Panc1 (cell line): ENCODE results near the gene TMEM108. TPM values are rescaled to one million over a fixed set of nuclear protein-coding genes. Genes with fewer than 3 reads are reported as not detected.

Source experiments
- ATAC-seq: fragments of 200-7000 bp; cut with Tn5 transposase; 2 replicates; pipeline ENCODE4 v1.9.1; 2020; ENCODE audit warnings: mild to moderate bottlenecking, moderate library complexity
- BruUV-seq: library from RNA; stranded (reverse); fragments of 400-500 nt; replicated peaks from 2 replicates; lab custom pipeline; 2021; lab: Mats Ljungman, UMichigan
- CTCF ChIA-PET: fragments of 300-600 bp; sonication (Branson Sonifier 250); formaldehyde crosslinking; loops from one replicate; lab custom pipeline; 2022; ENCODE audit warnings: antibody characterized with exemption; lab: Charles Lee
- POLR2A ChIA-PET: fragments of 300-600 bp; sonication (Branson Sonifier 250); formaldehyde crosslinking; loops from one replicate; lab custom pipeline; 2022; ENCODE audit warnings: antibody characterized with exemption; lab: Charles Lee
- DNase-seq: peaks from one replicate; pipeline ENCODE4 v3.0.0-alpha.2; 2010; ENCODE audit warnings: low read depth, low spot score
- H3K27ac ChIP-seq: 2 replicates; pipeline ENCODE4 v1.5.1; 2011; ENCODE audit warnings: mild to moderate bottlenecking, low read length, inconsistent platforms
- H3K27me3 ChIP-seq: fragments of 200-500 bp; sonication (Bioruptor generic); 2 replicates; pipeline ENCODE4 v1.6.0; 2014; ENCODE audit warnings: low read length, inconsistent platforms; ENCODE audit not compliant: control insufficient read depth, insufficient read depth
- H3K36me3 ChIP-seq: fragments of 200-500 bp; sonication (Bioruptor generic); 2 replicates; pipeline ENCODE4 v1.5.1; 2014; ENCODE audit warnings: inconsistent platforms, mild to moderate bottlenecking, low read length, moderate library complexity; ENCODE audit not compliant: control insufficient read depth, insufficient read depth
- H3K4me1 ChIP-seq: 2 replicates; pipeline ENCODE4 v1.5.1; 2011; ENCODE audit warnings: inconsistent platforms, mild to moderate bottlenecking, low read length, moderate library complexity; ENCODE audit not compliant: control insufficient read depth, insufficient read depth
- H3K4me3 ChIP-seq, 2 experiments: 2 replicates each; pipeline ENCODE4 v1.5.1; 2011 to 2012; ENCODE audit warnings: low read depth in 2 of 2, low read length in 2 of 2, mild to moderate bottlenecking in 2 of 2, inconsistent platforms in 1 of 2, moderate library complexity in 1 of 2
- H3K9me3 ChIP-seq: fragments of 200-500 bp; sonication (Bioruptor generic); 2 replicates; pipeline ENCODE4 v1.5.1; 2014; ENCODE audit warnings: low read depth, mild to moderate bottlenecking, inconsistent platforms, low read length, moderate library complexity; ENCODE audit not compliant: control insufficient read depth, insufficient read depth
- CTCF ChIP-seq: fragments of 450-650 bp; IDR thresholded peaks from 2 replicates; pipeline ENCODE4 v1.5.1; 2017; ENCODE audit warnings: mild to moderate bottlenecking
- POLR2AphosphoS5 ChIP-seq: IDR thresholded peaks from 2 replicates; pipeline ENCODE4 v1.6.1; 2012; ENCODE audit warnings: mild to moderate bottlenecking, low read depth, low read length, moderate library complexity
- SIN3A ChIP-seq: IDR thresholded peaks from 2 replicates; pipeline ENCODE4 v1.6.1; 2012; ENCODE audit warnings: low read depth, mild to moderate bottlenecking, low read length, moderate library complexity, borderline replicate concordance; ENCODE audit not compliant: insufficient read depth
- TCF7L2 ChIP-seq: IDR thresholded peaks from 2 replicates; pipeline ENCODE4 v1.6.1; 2011; ENCODE audit warnings: mild to moderate bottlenecking, low read depth, low read length, inconsistent platforms
- in situ Hi-C: cut with HindIII; loops from 2 replicates; pipeline ENCODE4 v1.10.0; 2016; ENCODE audit warnings: low sequenced_read_pairs, low pct_unique_long_range_greater_than_20kb
- intact Hi-C: fragments of 100-400 bp; cut with micrococcal nuclease; formaldehyde crosslinking; loops from one replicate; pipeline ENCODE4 v1.10.0; 2022; ENCODE audit not compliant: unreplicated experiment
- total RNA-seq: library from RNA; stranded (reverse); gene quantifications from one replicate; pipeline ENCODE4 v1.2.1, GENCODE V29; 2021; ENCODE audit not compliant: unreplicated experiment
- TF ChIP-seq, protein P1 (sequence below), 2 experiments: IDR thresholded peaks; 2 replicates each; pipeline ENCODE4 v1.6.1; 2011 to 2012; ENCODE audit warnings: low read depth in 2 of 2, control low read depth in 1 of 2, low read length in 1 of 2, mild to moderate bottlenecking in 1 of 2, moderate library complexity in 1 of 2; ENCODE audit not compliant: insufficient read depth in 1 of 2

Gene TMEM108
- total RNA-seq, 1 experiment from 2014 or later: 0.41 TPM

DNA sequence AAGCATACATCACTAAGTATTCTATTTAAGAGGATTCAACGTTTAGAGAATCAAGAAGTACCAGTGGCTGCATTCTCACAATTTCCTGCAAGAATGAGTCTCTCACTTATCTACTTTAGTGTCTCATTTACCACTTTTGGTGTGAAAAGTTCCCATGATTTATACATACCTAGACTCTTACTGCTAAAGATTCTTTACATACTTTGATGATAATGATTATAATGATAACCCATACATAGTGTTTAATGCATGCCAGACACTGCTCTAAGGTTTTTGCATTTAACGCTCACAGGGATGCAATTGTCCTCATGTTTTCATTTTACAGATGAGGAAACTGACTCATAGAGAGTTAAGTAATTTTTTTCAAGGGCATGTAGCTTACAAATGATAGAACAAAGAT, 133.6 kb downstream of the TMEM108 start:
- Histone ChIP-seq H3K9me3 (no peaks in the 10 kb centered on the region), H3K4me1 (no peaks in the 10 kb centered on the region), H3K4me3 (no peak overlapping the region), H3K27me3 (no peaks in the 10 kb centered on the region), H3K27ac (no peak overlapping the region), H3K36me3 (no peaks in the 10 kb centered on the region)
- no TSS peak for BruUV-seq
- ChIA-PET CTCF (no interaction called here), POLR2A (no interaction called here)
- DNase-seq (no peak), ATAC-seq (no peak)
- in situ Hi-C loops (no loop called here), intact Hi-C loops (no loop called here)
- TF ChIP-seq SIN3A (no peak), TCF7L2 (no peak), CTCF (no peak), POLR2AphosphoS5 (no peak)
- TF ChIP-seq, protein P1, sequence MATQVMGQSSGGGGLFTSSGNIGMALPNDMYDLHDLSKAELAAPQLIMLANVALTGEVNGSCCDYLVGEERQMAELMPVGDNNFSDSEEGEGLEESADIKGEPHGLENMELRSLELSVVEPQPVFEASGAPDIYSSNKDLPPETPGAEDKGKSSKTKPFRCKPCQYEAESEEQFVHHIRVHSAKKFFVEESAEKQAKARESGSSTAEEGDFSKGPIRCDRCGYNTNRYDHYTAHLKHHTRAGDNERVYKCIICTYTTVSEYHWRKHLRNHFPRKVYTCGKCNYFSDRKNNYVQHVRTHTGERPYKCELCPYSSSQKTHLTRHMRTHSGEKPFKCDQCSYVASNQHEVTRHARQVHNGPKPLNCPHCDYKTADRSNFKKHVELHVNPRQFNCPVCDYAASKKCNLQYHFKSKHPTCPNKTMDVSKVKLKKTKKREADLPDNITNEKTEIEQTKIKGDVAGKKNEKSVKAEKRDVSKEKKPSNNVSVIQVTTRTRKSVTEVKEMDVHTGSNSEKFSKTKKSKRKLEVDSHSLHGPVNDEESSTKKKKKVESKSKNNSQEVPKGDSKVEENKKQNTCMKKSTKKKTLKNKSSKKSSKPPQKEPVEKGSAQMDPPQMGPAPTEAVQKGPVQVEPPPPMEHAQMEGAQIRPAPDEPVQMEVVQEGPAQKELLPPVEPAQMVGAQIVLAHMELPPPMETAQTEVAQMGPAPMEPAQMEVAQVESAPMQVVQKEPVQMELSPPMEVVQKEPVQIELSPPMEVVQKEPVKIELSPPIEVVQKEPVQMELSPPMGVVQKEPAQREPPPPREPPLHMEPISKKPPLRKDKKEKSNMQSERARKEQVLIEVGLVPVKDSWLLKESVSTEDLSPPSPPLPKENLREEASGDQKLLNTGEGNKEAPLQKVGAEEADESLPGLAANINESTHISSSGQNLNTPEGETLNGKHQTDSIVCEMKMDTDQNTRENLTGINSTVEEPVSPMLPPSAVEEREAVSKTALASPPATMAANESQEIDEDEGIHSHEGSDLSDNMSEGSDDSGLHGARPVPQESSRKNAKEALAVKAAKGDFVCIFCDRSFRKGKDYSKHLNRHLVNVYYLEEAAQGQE (IDR thresholded peaks at IDR 0.05; ENCODE audit: insufficient read depth in 1 of 2, low read depth in 2 of 2, low read length in 1 of 2): no peak

GRCh38 chr3:133181392-133182150, 143.4 kb downstream of the TMEM108 start:
- POLR2A ChIA-PET: no interaction called here
- Histone ChIP-seq H3K27me3 (no peaks in the 10 kb centered on the region; the same call in 1 of the 2 replicates), H3K4me3 (no peak overlapping the region), H3K9me3 (no peaks in the 10 kb centered on the region), H3K4me1 (no peaks in the 10 kb centered on the region), H3K36me3 (no peaks in the 10 kb centered on the region), H3K27ac (no peak overlapping the region)
- in situ Hi-C loops: no loop called here
- CTCF ChIA-PET: no interaction called here
- ATAC-seq: no peak
- BruUV-seq: no TSS peak
- no peak for TF ChIP-seq CTCF
- no peak for TF ChIP-seq SIN3A
- TF ChIP-seq POLR2AphosphoS5: no peak
- TF ChIP-seq, protein P1 (IDR thresholded peaks at IDR 0.05; ENCODE audit: insufficient read depth in 1 of 2, low read depth in 2 of 2, low read length in 1 of 2): no peak
- no peak for TF ChIP-seq TCF7L2
- intact Hi-C loops: no loop called here
- DNase-seq: no peak
